Measurements from ENCODE around the gene CNPY2. TPM values are rescaled to one million over a fixed set of nuclear protein-coding genes. Genes with fewer than 3 reads are reported as not detected.

Gene CNPY2
- total and polyA plus RNA-seq, 2 of the 13 experiments (the other 11 are each of a cell fraction or from before 2014, with no cell fraction given): 285 to 356 TPM

DNA sequence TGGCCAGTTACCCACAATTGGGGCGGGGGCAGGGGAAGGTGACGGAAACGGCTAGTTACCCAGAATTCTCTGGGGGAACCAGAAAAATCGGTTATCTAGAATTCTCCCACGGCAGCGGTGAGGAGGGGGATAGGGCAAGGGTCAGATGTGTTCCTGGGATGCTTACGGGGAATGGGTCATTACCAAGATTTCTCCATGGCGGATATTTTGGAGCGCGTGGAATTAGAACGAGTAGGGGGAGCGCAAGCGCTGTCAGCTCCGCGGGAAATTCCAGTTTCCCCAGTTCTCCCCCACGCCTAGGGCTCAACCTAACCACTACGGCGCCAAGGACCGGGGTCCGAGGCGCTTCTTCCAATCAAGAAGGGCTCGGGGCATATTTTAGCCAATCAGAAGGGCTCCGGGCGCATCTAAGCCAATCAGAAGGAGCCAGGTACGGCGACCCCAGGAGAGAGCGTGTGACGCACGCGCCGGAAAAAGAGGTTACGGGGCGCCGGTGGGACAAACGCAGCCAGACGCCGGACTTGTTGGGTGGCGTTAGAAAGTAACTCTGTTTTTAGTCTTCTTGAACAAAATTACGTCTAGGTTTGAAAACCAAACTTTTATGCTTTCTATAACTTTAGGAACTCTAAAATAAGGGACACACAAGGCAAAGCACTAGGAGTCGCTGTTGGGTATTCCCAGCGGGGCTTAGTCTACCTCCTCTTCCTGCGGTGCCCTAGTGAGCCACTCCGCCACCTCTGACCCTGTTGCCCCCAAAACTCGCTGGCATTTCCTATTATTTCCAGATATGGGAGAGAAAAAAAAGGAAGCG is 18.1 kb upstream of the CNPY2 start, which contains the start of gene PAN2 (continued):
- TF ChIP-seq MED13 (CRISPR knock-in tag; IDR thresholded peaks at IDR 0.05) (no peak), NFKB2 (CRISPR knock-in tag; IDR thresholded peaks at IDR 0.05; ENCODE audit: borderline replicate concordance) (no peak), ZNF563 (CRISPR knock-in tag; IDR thresholded peaks at IDR 0.05) (peak; percentile 51; the same call in 1 of the 2 replicates), AHR (CRISPR knock-in tag; IDR thresholded peaks at IDR 0.05) (peak; percentile 62), SMYD3 (CRISPR knock-in tag; IDR thresholded peaks at IDR 0.05) (no peak), ZNF761 (CRISPR knock-in tag; conservative IDR thresholded peaks at IDR 0.05) (no peak), ZBTB7B (CRISPR knock-in tag; IDR thresholded peaks at IDR 0.05) (peak; percentile 56; the same call in 1 of the 2 replicates), IRF2 (CRISPR knock-in tag; IDR thresholded peaks at IDR 0.05) (peak; percentile 27; the same call in 1 of the 2 replicates), RFXANK (CRISPR knock-in tag; IDR thresholded peaks at IDR 0.05) (peak; percentile 61; the same call in 1 of the 2 replicates), ZNF564 (CRISPR knock-in tag; IDR thresholded peaks at IDR 0.05) (no peak), ELF3 (CRISPR knock-in tag; IDR thresholded peaks at IDR 0.05) (peak; percentile 30; the same call in 1 of the 2 replicates), FOXP1 (IDR thresholded peaks at IDR 0.05) (no peak), FOXP1 (CRISPR knock-in tag; IDR thresholded peaks at IDR 0.05) (no peak), MLLT10 (CRISPR knock-in tag; IDR thresholded peaks at IDR 0.05) (no peak), NFRKB (IDR thresholded peaks at IDR 0.05) (no peak), GABPA (IDR thresholded peaks at IDR 0.05; ENCODE audit: low read depth, low read length) (peak; percentile 40; the same call in 1 of the 2 replicates), GABPA (CRISPR knock-in tag; IDR thresholded peaks at IDR 0.05; ENCODE audit: low read depth) (peak; percentile 80), SIN3A (IDR thresholded peaks at IDR 0.05; ENCODE audit: borderline replicate concordance, low read depth, low read length) (0 out of 2 replicates have a peak, but pooled peaks have one; percentile 52)
- TF ChIP-seq, protein P1, sequence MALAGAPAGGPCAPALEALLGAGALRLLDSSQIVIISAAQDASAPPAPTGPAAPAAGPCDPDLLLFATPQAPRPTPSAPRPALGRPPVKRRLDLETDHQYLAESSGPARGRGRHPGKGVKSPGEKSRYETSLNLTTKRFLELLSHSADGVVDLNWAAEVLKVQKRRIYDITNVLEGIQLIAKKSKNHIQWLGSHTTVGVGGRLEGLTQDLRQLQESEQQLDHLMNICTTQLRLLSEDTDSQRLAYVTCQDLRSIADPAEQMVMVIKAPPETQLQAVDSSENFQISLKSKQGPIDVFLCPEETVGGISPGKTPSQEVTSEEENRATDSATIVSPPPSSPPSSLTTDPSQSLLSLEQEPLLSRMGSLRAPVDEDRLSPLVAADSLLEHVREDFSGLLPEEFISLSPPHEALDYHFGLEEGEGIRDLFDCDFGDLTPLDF (CRISPR knock-in tag; IDR thresholded peaks at IDR 0.05): peak; percentile 68; the same call in 1 of the 2 replicates
- TF ChIP-seq, protein P2, sequence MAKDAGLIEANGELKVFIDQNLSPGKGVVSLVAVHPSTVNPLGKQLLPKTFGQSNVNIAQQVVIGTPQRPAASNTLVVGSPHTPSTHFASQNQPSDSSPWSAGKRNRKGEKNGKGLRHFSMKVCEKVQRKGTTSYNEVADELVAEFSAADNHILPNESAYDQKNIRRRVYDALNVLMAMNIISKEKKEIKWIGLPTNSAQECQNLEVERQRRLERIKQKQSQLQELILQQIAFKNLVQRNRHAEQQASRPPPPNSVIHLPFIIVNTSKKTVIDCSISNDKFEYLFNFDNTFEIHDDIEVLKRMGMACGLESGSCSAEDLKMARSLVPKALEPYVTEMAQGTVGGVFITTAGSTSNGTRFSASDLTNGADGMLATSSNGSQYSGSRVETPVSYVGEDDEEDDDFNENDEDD (CRISPR knock-in tag; IDR thresholded peaks at IDR 0.05; ENCODE audit: borderline replicate concordance): peak; percentile 80; the same call in 1 of the 2 replicates
- TF ChIP-seq, protein P3, sequence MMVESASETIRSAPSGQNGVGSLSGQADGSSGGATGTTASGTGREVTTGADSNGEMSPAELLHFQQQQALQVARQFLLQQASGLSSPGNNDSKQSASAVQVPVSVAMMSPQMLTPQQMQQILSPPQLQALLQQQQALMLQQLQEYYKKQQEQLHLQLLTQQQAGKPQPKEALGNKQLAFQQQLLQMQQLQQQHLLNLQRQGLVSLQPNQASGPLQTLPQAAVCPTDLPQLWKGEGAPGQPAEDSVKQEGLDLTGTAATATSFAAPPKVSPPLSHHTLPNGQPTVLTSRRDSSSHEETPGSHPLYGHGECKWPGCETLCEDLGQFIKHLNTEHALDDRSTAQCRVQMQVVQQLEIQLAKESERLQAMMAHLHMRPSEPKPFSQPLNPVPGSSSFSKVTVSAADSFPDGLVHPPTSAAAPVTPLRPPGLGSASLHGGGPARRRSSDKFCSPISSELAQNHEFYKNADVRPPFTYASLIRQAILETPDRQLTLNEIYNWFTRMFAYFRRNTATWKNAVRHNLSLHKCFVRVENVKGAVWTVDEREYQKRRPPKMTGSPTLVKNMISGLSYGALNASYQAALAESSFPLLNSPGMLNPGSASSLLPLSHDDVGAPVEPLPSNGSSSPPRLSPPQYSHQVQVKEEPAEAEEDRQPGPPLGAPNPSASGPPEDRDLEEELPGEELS (CRISPR knock-in tag; IDR thresholded peaks at IDR 0.05): no peak
- TF ChIP-seq, protein P4, sequence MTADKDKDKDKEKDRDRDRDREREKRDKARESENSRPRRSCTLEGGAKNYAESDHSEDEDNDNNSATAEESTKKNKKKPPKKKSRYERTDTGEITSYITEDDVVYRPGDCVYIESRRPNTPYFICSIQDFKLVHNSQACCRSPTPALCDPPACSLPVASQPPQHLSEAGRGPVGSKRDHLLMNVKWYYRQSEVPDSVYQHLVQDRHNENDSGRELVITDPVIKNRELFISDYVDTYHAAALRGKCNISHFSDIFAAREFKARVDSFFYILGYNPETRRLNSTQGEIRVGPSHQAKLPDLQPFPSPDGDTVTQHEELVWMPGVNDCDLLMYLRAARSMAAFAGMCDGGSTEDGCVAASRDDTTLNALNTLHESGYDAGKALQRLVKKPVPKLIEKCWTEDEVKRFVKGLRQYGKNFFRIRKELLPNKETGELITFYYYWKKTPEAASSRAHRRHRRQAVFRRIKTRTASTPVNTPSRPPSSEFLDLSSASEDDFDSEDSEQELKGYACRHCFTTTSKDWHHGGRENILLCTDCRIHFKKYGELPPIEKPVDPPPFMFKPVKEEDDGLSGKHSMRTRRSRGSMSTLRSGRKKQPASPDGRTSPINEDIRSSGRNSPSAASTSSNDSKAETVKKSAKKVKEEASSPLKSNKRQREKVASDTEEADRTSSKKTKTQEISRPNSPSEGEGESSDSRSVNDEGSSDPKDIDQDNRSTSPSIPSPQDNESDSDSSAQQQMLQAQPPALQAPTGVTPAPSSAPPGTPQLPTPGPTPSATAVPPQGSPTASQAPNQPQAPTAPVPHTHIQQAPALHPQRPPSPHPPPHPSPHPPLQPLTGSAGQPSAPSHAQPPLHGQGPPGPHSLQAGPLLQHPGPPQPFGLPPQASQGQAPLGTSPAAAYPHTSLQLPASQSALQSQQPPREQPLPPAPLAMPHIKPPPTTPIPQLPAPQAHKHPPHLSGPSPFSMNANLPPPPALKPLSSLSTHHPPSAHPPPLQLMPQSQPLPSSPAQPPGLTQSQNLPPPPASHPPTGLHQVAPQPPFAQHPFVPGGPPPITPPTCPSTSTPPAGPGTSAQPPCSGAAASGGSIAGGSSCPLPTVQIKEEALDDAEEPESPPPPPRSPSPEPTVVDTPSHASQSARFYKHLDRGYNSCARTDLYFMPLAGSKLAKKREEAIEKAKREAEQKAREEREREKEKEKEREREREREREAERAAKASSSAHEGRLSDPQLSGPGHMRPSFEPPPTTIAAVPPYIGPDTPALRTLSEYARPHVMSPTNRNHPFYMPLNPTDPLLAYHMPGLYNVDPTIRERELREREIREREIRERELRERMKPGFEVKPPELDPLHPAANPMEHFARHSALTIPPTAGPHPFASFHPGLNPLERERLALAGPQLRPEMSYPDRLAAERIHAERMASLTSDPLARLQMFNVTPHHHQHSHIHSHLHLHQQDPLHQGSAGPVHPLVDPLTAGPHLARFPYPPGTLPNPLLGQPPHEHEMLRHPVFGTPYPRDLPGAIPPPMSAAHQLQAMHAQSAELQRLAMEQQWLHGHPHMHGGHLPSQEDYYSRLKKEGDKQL (CRISPR knock-in tag; IDR thresholded peaks at IDR 0.05; ENCODE audit: low read depth): no peak

Data from HepG2 (cell line).